Non-pigmented ciliary epithelial cell (primary cell): ENCODE data around the gene TRIM2.

ENCODE experiments used
- DNase-seq: peaks from one replicate; pipeline ENCODE4 v3.0.0-alpha.2; 2010; ENCODE audit warnings: low read depth

The TRIM2 gene

GRCh38 chr4:153384160-153384559, 179.9 kb downstream of the TRIM2 start:
- DNase-seq: no peak

- DNase-seq: no peak
Observed at GRCh38 chr4:153385784-153386183, 181.5 kb downstream of the TRIM2 start.

DNA sequence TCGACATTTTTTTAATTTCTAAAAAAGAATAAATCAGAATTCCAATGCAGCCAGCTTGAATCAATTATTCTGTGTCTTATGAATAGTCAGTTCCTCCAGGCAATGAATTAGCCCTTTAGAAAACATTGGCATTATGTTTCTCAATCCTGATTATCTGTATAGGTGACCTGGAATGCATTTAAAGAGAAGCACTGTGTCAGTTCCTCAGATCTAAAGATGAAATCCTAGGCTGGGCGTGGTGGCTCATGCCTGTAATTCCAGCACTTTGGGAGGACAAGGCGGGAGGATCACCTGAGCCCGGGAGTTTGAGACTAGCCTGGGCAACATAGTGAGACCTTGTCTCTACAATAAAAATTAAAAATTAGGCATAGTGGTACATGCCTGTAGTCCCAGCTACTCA, 183.7 kb downstream of the TRIM2 start:
- DNase-seq: no peak
